ENCODE results near the gene ELOF1. TPM values are rescaled to one million over a fixed set of nuclear protein-coding genes. Genes with fewer than 3 reads are reported as not detected.
"Not testable (repeated sequence)": the region's sequence is repeated elsewhere in the genome, so short reads cannot be mapped to it uniquely, and the experiment has no call there.

The ELOF1 gene
- total RNA-seq, 2 experiments from 2014 or later = 31.8 to 33.2 TPM

- no peaks in the 10 kb centered on the region for H3K4me1 Mint-ChIP-seq (ENCODE audit: low read depth)
- Histone ChIP-seq H3K4me3 (ENCODE audit: low read length) (no peak overlapping the region), H3K27me3 (ENCODE audit: control insufficient read depth in 1 of 2, insufficient read depth in 2 of 2, low read length in 2 of 2) (no peaks in the 10 kb centered on the region), H3K9me3 (ENCODE audit: control insufficient read depth in 1 of 2, insufficient read depth in 1 of 2, low read length in 2 of 2) (no peaks in the 10 kb centered on the region), H3K36me3 (ENCODE audit: insufficient read depth, low read length) (no peaks in the 10 kb centered on the region), H3K27ac (ENCODE audit: low read depth in 1 of 2, low read length in 2 of 2) (no peak overlapping the region), H3K4me1 (ENCODE audit: insufficient read depth, low read length) (peaks cover 4% of the 10 kb centered on the region)
- ATAC-seq (ENCODE audit: poor library complexity) = no peak
- no peak for TF ChIP-seq CTCF (IDR thresholded peaks at IDR 0.05)
- ChIA-PET POLR2A (no interaction called here), CTCF (no interaction called here)
- H3K27ac Mint-ChIP-seq = no peak overlapping the region
- no peaks in the 10 kb centered on the region for H3K9me3 Mint-ChIP-seq
- DNase-seq = no peak
- no peak overlapping the region for H3K4me3 Mint-ChIP-seq
- no peaks in the 10 kb centered on the region for H3K36me3 Mint-ChIP-seq (ENCODE audit: low read depth)
- intact Hi-C loops (cut with DNase I, micrococcal nuclease) = no loop called here
- H3K27me3 Mint-ChIP-seq = no peaks in the 10 kb centered on the region
Measured at GRCh38 chr19:11570039-11570462, 11.0 kb upstream of the ELOF1 start.

- H3K36me3 Mint-ChIP-seq (ENCODE audit: low read depth) = no peaks in the 10 kb centered on the region
- intact Hi-C loops (cut with DNase I, micrococcal nuclease) = no loop called here
- H3K27ac Mint-ChIP-seq = no peak overlapping the region
- CTCF ChIA-PET = no interaction called here
- ATAC-seq (ENCODE audit: poor library complexity) = no peak
- no peak overlapping the region for H3K4me3 Mint-ChIP-seq
- DNase-seq = no peak
- Histone ChIP-seq H3K4me1 (ENCODE audit: insufficient read depth, low read length) (peaks cover 4% of the 10 kb centered on the region), H3K9me3 (ENCODE audit: control insufficient read depth in 1 of 2, insufficient read depth in 1 of 2, low read length in 2 of 2) (no peaks in the 10 kb centered on the region), H3K27ac (ENCODE audit: low read depth in 1 of 2, low read length in 2 of 2) (no peak overlapping the region), H3K27me3 (ENCODE audit: control insufficient read depth in 1 of 2, insufficient read depth in 2 of 2, low read length in 2 of 2) (no peaks in the 10 kb centered on the region), H3K4me3 (ENCODE audit: low read length) (no peak overlapping the region), H3K36me3 (ENCODE audit: insufficient read depth, low read length) (no peaks in the 10 kb centered on the region)
- POLR2A ChIA-PET = no interaction called here
- no peak for TF ChIP-seq CTCF (IDR thresholded peaks at IDR 0.05)
- no peaks in the 10 kb centered on the region for H3K9me3 Mint-ChIP-seq
- no peaks in the 10 kb centered on the region for H3K4me1 Mint-ChIP-seq (ENCODE audit: low read depth)
- no peaks in the 10 kb centered on the region for H3K27me3 Mint-ChIP-seq
Measured at GRCh38 chr19:11566164-11566563, 7.1 kb upstream of the ELOF1 start.

- POLR2A ChIA-PET = not testable (repeated sequence)
Measured at GRCh38 chr19:11565649-11565980, 6.6 kb upstream of the ELOF1 start.

GRCh38 chr19:11564082-11564807 is 5.2 kb upstream of the ELOF1 start:
- H3K9me3 Mint-ChIP-seq; H3K27ac Mint-ChIP-seq; H3K27me3 ChIP-seq (ENCODE audit: control insufficient read depth in 1 of 2, insufficient read depth in 2 of 2, low read length in 2 of 2); DNase-seq; CTCF ChIA-PET; intact Hi-C loops (cut with DNase I, micrococcal nuclease); H3K27me3 Mint-ChIP-seq; H3K27ac ChIP-seq (ENCODE audit: low read depth in 1 of 2, low read length in 2 of 2); ATAC-seq (ENCODE audit: poor library complexity); H3K4me3 ChIP-seq (ENCODE audit: low read length); H3K9me3 ChIP-seq (ENCODE audit: control insufficient read depth in 1 of 2, insufficient read depth in 1 of 2, low read length in 2 of 2); H3K4me3 Mint-ChIP-seq; H3K36me3 ChIP-seq (ENCODE audit: insufficient read depth, low read length); H3K36me3 Mint-ChIP-seq (ENCODE audit: low read depth); POLR2A ChIA-PET: not testable (repeated sequence)
- peaks cover 10% of the 10 kb centered on the region for H3K4me1 Mint-ChIP-seq (ENCODE audit: low read depth)
- H3K4me1 ChIP-seq (ENCODE audit: insufficient read depth, low read length) = peaks cover 19% of the 10 kb centered on the region

More at GRCh38 chr19:11565649-11565980, 6.6 kb upstream of the ELOF1 start:
- H3K36me3 ChIP-seq (ENCODE audit: insufficient read depth, low read length); H3K27me3 ChIP-seq (ENCODE audit: control insufficient read depth in 1 of 2, insufficient read depth in 2 of 2, low read length in 2 of 2); H3K4me3 ChIP-seq (ENCODE audit: low read length); H3K4me1 Mint-ChIP-seq (ENCODE audit: low read depth); H3K4me1 ChIP-seq (ENCODE audit: insufficient read depth, low read length); H3K27ac ChIP-seq (ENCODE audit: low read depth in 1 of 2, low read length in 2 of 2); H3K27ac Mint-ChIP-seq; H3K27me3 Mint-ChIP-seq; H3K4me3 Mint-ChIP-seq; DNase-seq; ATAC-seq (ENCODE audit: poor library complexity); H3K9me3 Mint-ChIP-seq; H3K9me3 ChIP-seq (ENCODE audit: control insufficient read depth in 1 of 2, insufficient read depth in 1 of 2, low read length in 2 of 2); intact Hi-C loops (cut with DNase I, micrococcal nuclease); H3K36me3 Mint-ChIP-seq (ENCODE audit: low read depth); CTCF ChIA-PET: not testable (repeated sequence)

All from CD4-positive, alpha-beta T cell (primary cell).